Lower lobe of right lung (tissue), 2 donors: ENCODE measurements around the gene SEMA5A. TPM values are rescaled to one million over a fixed set of nuclear protein-coding genes. Genes with fewer than 3 reads are reported as not detected.

Experiments used
- ATAC-seq, 2 donors: fragments of 200-7000 bp; cut with Tn5 transposase; one replicate each; pipeline ENCODE4 v1.9.1; 2020 to 2022; ENCODE audit warnings: mild to moderate bottlenecking in 2 of 2, moderate library complexity in 2 of 2
- DNase-seq: peaks from one replicate; pipeline ENCODE4 v3.0.0-alpha.2; 2020
- H3K27ac ChIP-seq: fragments of 200-600 bp; one replicate; pipeline ENCODE4 v1.8.0; 2022
- H3K27me3 ChIP-seq: fragments of 200-600 bp; one replicate; pipeline ENCODE4 v1.8.0; 2022; ENCODE audit warnings: low read depth
- H3K36me3 ChIP-seq: fragments of 200-600 bp; one replicate; pipeline ENCODE4 v1.8.0; 2022; ENCODE audit warnings: mild to moderate bottlenecking
- H3K4me1 ChIP-seq: fragments of 200-600 bp; one replicate; pipeline ENCODE4 v1.8.0; 2022
- H3K4me3 ChIP-seq: fragments of 200-600 bp; one replicate; pipeline ENCODE4 v1.8.0; 2022; ENCODE audit warnings: mild to moderate bottlenecking
- H3K9me3 ChIP-seq: fragments of 200-600 bp; one replicate; pipeline ENCODE4 v1.8.0; 2022
- CTCF ChIP-seq: fragments of 200-600 bp; IDR thresholded peaks from one replicate; pipeline ENCODE4 v1.8.0; 2022; ENCODE audit warnings: antibody characterized with exemption, mild to moderate bottlenecking
- intact Hi-C: fragments of 100-400 bp; cut with DNase I; formaldehyde crosslinking; loops from one replicate; pipeline ENCODE4 v1.11.0; 2022
- total RNA-seq: library from RNA; stranded (reverse); fragmentation: NEBNext Ultra II Directional; extraction: Animal tissue kit (Norgen Biotek cat#: 25700); gene quantifications from one replicate; pipeline ENCODE4 v1.2.1, GENCODE V29; 2021
- donor health status: DM: no; HTN: yes; CAD: no; lungs with severe emphysema.

SEMA5A gene
- total RNA-seq, 1 donor from 2014 or later: 29.3 TPM

- no peak for TF ChIP-seq CTCF
- DNase-seq (no peak), ATAC-seq (no peak)
- no peak overlapping the region for H3K27ac ChIP-seq
- intact Hi-C loops: no loop called here
- H3K9me3 ChIP-seq: no peaks in the 10 kb centered on the region
- H3K4me1 ChIP-seq: peaks cover 4% of the 10 kb centered on the region
- no peaks in the 10 kb centered on the region for H3K27me3 ChIP-seq
- H3K4me3 ChIP-seq: no peak overlapping the region
- H3K36me3 ChIP-seq: no peaks in the 10 kb centered on the region
Observed at GRCh38 chr5:9058161-9058560, 487.7 kb downstream of the SEMA5A start.

GRCh38 chr5:9057406-9058000, 488.4 kb downstream of the SEMA5A start:
- no peak overlapping the region for H3K27ac ChIP-seq
- no peaks in the 10 kb centered on the region for H3K4me1 ChIP-seq
- no peak for TF ChIP-seq CTCF
- H3K27me3 ChIP-seq: no peaks in the 10 kb centered on the region
- no peak overlapping the region for H3K4me3 ChIP-seq
- DNase-seq (no peak), ATAC-seq (no peak)
- H3K36me3 ChIP-seq: no peaks in the 10 kb centered on the region
- H3K9me3 ChIP-seq: no peaks in the 10 kb centered on the region
- intact Hi-C loops: no loop called here

GRCh38 chr5:9056046-9056445, 489.8 kb downstream of the SEMA5A start:
- no peaks in the 10 kb centered on the region for H3K36me3 ChIP-seq
- H3K4me1 ChIP-seq: no peaks in the 10 kb centered on the region
- intact Hi-C loops: no loop called here
- H3K9me3 ChIP-seq: no peaks in the 10 kb centered on the region
- no peak for DNase-seq
- ATAC-seq: no peak
- H3K27ac ChIP-seq: no peak overlapping the region
- no peaks in the 10 kb centered on the region for H3K27me3 ChIP-seq
- H3K4me3 ChIP-seq: no peak overlapping the region
- no peak for TF ChIP-seq CTCF

- no peak for DNase-seq
- H3K9me3 ChIP-seq: no peaks in the 10 kb centered on the region
- ATAC-seq: no peak
- TF ChIP-seq CTCF: no peak
- no peaks in the 10 kb centered on the region for H3K36me3 ChIP-seq
- intact Hi-C loops: no loop called here
- no peaks in the 10 kb centered on the region for H3K4me1 ChIP-seq
- H3K27me3 ChIP-seq: no peaks in the 10 kb centered on the region
- H3K4me3 ChIP-seq: no peak overlapping the region
- no peak overlapping the region for H3K27ac ChIP-seq
Observed at GRCh38 chr5:9054821-9055589, 490.9 kb downstream of the SEMA5A start.

- ATAC-seq: no peak
- Histone ChIP-seq H3K4me3 (no peak overlapping the region), H3K9me3 (no peaks in the 10 kb centered on the region), H3K27ac (no peak overlapping the region), H3K27me3 (no peaks in the 10 kb centered on the region), H3K36me3 (no peaks in the 10 kb centered on the region), H3K4me1 (no peaks in the 10 kb centered on the region)
- no peak for DNase-seq
- intact Hi-C loops: no loop called here
- TF ChIP-seq CTCF: no peak
Observed at GRCh38 chr5:9054322-9054721, 491.6 kb downstream of the SEMA5A start.
